ENCODE measurements around the gene ZNF304.

ZNF304 gene

GRCh38 chr19:57350877-57351805 lies at the start of gene ZNF304:
ZNF304 (plus strand) TSS chr19:57351271; CDS start chr19:57351665, 394 bp downstream.
- DNase-seq = peak; percentile 84

- no peak for DNase-seq
These were observed 49.0 kb upstream of the ZNF304 start for GRCh38 chr19:57302020-57302465.

- DNase-seq = no peak
These were observed 48.2 kb upstream of the ZNF304 start for GRCh38 chr19:57302727-57303401.

GRCh38 chr19:57305056-57305455 lies 46.0 kb upstream of the ZNF304 start:
- DNase-seq = no peak

DNA sequence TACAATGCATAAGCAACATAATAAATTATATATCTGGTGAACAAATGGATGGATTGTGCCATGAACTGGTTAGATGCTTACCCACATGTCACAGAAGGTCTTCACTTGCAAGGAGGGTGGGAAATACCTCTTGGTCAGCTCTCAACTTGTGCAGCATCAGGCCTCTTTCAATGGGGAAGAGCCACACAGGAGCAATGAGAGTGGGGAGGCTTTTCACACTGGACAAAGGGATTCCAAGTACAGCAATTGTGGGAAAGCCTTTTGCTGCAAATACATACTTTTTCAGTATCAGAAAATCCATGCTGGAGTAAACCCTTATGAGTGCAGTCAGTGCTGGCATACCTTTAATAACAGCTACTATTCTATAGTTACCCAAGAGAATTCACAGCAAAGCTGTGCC lies 42.6 kb upstream of the ZNF304 start:
- DNase-seq = no peak

GRCh38 chr19:57310792-57311191 lies 40.3 kb upstream of the ZNF304 start:
- no peak for DNase-seq

DNA sequence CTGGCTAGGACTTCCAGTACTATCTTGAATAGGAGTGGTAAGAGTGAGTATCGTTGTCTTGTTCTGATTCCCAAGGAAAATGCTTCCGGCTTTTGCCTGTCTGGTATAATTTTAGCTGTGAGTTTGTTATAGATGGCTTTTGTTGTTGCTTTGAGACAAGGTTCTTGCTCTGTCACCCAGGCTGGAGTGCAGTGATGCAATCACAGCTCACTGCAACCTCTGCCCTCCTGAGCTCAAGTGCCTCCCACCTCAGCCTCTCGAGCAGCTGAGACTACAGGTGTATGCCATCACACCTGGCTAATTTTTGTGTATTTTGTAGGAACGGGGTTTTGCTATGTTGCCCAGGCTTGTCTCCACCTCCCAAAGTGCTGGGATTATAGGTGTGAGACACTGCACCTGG lies 36.9 kb upstream of the ZNF304 start:
- no peak for DNase-seq

- no peak for DNase-seq
These were observed 33.6 kb upstream of the ZNF304 start for GRCh38 chr19:57317503-57317902.

DNA sequence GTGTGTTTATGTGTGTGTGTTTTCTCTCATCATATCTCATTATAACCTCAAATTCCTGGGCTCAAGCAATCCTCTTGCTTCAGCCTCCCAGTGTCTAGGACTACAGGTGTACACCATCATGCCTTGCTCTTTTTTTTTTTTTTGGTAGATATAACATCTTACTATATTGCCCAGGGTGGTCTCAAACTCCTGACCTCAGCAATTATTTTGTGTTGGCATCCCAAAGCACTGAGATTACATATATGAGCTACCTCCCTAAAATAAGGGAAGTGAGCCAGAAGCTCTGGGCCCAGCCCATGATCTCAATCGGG lies 31.2 kb upstream of the ZNF304 start:
- DNase-seq = no peak

DNA sequence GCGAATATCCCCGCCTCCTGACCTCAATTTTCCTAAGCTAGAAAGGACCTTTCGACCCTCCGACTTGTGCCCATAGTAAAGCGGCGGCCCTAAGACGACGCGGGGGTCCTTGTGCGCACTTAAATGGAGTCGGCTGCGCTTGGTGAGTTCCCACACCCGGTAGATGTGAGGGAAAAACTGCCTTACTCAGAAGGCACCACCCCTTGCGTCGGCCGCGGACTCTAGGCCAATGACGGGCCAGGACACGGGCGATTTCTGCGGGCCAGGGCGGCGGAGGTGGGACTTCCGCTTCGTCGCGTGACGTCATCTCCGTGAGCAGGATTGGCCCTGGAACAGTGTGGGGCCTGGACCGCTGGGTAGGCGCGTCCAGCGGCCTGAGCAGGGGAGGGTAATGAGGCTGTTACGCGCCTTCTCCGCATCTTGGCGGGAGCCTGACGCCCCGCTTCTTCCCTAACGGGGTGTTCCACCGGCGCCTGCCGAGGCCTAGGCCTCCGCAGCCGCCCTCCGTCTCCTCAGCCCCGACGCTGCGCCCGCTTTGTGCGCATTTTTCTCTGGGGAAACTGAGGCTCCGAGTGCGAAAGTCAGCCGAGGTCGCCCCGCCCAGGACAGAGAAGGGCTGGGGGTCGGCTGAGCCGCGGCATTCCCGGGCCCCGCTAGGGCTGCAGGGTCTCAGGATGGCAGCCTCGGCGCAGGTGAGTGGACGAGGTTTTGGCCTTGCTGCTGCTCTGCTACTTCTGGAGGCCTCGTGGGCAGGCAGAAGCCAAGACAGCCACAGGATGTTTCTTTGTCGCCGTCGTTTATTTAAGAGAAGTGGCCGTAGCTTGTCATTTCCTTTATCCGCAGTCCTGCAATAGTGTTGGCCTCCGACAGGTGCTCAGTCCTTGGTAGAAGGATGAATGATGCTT lies 30.6 kb upstream of the ZNF304 start, which contains the start of gene ZNF543:
Gene ZNF543 (plus strand): TSS at position 293 of the 905 bp plus-strand sequence. CDS start 382 bp downstream, at position 675.
- DNase-seq = peak; percentile 91

- no peak for DNase-seq
These were observed 30.0 kb upstream of the ZNF304 start for GRCh38 chr19:57321116-57321515.

GRCh38 chr19:57321751-57322150 lies 29.3 kb upstream of the ZNF304 start:
- DNase-seq = no peak

GRCh38 chr19:57324992-57325391 lies 26.1 kb upstream of the ZNF304 start:
- DNase-seq = no peak

GRCh38 chr19:57327993-57328392 lies 23.1 kb upstream of the ZNF304 start:
- no peak for DNase-seq

DNA sequence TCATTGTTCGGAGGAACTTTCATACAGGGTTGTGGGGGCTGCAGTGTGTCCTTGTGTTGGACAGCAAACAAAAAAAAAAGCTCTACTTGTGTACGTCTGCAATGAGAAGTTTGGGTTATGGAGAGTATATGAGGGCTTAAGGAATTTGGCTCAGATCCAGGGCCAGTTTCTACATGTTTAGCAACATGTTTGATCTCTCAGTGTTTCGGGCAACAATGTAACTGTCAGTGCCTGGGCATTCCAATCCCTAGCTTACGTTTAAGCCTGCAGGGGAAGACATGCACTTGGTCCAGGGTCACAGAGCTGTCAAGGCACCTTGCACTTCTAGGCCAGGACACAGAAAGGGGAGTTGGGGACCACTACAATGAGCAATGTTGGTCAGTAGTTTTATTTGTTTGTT lies 16.9 kb upstream of the ZNF304 start:
- DNase-seq = no peak

DNA sequence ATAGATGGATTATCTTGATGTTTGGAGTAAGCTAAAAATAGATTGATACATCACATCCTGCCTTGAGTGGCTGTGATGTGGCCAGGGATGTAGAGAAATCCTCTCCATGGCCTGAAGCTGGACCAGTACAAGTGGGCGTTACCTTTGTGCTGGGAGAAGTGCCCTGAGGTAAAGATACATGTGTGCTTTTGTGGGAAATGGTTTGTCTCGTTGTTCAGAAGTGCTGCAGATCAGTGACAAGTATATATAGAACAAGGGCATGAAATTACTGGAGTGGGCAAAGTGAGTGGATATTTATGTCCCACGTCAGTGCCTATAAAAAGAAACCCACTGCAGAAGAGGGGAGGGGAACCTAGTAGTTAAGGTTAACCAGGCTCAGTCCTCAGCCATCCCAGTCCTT lies 12.2 kb upstream of the ZNF304 start:
- no peak for DNase-seq

DNA sequence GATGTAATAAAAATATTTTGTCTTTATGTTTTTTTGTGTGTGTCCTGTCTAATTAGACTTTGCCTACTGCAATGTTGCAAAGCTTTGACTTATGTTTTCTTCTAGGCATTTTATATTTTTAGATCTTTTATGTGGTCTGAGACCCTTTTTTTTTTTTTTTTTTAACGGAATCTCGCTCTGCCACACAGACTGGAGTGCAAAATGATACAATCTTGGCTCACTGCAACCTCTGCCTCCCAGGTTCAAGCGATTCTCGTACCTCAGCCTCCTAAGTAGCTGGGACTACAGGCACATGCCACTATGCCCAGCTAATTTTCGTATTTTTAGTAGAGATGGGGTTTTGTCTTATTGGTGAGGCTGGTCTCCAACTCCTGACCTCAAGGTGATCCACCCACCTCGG lies 8.5 kb upstream of the ZNF304 start:
- DNase-seq = no peak

GRCh38 chr19:57348136-57348535 lies 2.9 kb upstream of the ZNF304 start:
- no peak for DNase-seq

- DNase-seq = no peak
These were observed 796 bp downstream of the ZNF304 start for GRCh38 chr19:57351867-57352266.

DNA sequence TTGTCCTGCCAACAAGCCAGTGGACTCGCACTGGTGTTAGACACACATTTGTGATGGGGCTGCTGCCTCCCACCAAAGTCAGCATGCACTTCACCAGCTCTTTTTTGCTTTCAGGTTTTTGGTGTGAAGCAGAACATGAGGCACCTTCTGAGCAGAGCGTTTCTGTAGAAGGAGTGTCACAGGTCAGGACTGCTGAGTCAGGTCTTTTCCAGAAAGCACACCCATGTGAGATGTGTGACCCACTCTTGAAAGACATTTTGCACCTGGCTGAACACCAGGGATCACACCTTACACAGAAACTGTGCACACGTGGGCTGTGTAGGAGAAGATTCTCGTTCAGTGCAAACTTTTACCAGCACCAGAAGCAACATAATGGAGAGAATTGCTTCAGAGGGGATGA lies 4.8 kb downstream of the ZNF304 start:
- no peak for DNase-seq

GRCh38 chr19:57357406-57357805 lies 6.3 kb downstream of the ZNF304 start:
- no peak for DNase-seq

DNA sequence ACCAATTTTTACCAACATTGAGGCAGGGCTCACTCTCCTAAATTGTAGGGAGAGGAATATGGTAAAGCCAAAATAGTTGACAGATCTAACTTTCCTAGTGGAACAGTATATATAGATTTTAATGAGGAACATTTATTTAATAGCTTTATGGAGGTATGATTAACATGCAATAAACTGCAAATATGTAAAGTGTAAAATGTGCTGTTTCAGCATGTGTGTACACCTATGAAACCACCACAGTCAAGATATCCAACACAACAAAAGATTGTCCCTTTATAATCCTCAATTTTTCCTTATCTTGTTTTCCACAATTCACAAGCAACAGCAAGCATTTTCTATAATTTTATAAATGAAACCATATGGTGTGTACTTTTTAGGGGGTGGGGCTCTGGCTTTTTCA lies 8.2 kb downstream of the ZNF304 start:
- DNase-seq = no peak

DNA sequence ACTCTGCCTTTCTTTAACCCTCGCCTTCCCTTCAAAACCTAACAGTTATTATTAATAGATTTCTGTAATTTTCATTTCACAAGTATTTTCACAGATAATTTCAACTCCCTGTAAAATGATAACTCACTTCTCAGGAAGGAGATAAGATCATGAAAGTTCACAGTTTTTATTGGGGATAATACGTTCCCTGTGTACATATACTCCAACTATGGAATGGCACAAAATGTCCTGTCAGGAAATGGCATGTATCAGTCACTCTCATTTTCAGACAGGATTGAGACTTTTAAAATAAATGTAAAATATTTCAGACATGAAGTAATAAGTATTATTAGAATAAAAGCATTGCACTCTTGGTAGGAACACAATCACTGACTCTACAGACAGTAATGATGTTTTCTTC lies 11.3 kb downstream of the ZNF304 start:
- no peak for DNase-seq

Data from CD4-positive, alpha-beta T cell treated with Interleukin-6 for 4 hours (primary cell).